GM19193 (cell line): ENCODE results near the gene ZNF365.

Experiments
- POLR2A ChIP-seq: IDR thresholded peaks from 4 replicates; pipeline ENCODE4 v1.6.1; 2011; ENCODE audit not compliant: insufficient read depth, insufficient read length; ENCODE audit errors: extremely low read depth

ZNF365 gene

GRCh38 chr10:62373639-62373994 lies 552 bp upstream of the ZNF365 start:
- TF ChIP-seq POLR2A, result no peak

DNA sequence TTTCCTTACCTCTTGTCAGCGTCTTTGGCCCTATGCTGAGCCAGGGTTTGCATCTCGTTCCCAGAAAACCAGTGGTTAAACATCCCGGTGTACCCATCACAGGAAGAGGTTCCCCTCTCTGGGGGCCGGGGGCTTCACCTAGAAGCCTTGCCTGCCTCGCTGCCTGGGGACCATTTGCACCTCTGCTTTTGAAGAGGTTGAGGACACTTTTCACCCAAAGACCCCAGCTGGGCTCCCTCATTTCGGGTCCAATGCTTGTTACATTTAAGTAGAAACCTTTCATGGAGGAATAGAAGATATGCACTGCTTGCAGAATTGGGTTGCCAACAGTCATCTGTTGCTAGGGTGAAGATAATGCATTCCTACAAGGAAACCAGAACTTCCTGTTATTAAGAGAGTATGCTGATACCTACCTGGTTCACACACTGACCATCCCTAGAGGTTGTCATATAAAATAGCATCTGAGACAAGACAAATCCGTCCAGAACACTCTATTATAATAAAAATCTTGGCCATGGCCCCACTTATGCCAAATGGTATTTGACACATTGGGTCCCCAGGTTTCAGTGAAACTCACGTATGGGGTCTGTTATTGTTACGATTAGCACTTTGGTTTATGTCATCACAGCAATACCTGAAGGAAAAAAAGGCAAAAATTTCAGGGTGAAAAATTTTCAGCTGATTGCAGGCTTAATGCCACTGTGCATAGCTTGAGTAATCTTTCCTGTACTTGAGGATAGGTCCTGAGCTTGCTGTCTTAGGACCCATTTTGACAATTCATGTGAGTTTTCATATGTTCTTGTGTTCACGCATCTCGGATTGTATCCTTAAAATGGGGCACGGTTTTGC lies 917 bp downstream of the ZNF365 start:
- no peak for TF ChIP-seq POLR2A

GRCh38 chr10:62376071-62377025 lies 2.2 kb downstream of the ZNF365 start:
- TF ChIP-seq POLR2A, result no peak

DNA sequence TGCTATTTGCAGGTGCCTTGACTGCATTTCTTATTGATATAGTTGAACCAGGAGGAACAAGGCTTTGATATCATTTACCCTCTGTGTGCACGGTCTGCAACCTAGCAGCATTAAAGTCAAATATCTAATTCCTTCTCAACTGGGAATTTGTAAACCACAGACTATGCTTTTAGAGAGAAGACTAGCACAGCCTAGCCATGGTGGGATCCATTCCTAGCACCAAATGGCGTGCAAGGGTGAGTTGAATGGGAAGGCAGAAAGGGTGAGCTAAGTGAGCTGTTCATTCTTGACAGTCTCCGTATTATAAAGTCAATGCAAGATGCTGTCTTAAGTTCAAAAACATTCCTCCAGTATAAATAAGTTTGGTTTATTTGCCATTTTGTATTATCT lies 2.9 kb downstream of the ZNF365 start:
- TF ChIP-seq POLR2A, result no peak

- TF ChIP-seq POLR2A, result no peak
These were observed 3.8 kb downstream of the ZNF365 start for GRCh38 chr10:62377966-62378365.

DNA sequence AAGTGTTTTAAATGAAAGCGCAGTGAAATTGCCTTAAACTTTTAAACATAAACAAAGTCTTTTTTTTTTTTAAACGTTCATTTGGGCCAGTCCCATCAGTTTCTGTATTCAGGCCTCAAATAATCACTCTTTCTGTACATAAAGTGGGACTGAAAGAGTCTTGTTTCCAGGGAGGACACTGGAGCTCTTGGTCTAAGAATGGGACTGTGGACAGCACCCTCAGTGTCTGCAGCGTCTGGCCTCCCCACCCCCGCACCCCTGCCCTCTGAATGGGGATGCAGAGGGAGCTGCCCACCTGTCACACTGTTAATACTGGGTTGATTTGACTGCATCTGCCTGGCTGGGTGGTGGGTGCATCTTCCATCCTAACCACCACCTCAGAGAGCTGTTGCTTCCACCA lies 5.2 kb downstream of the ZNF365 start:
- TF ChIP-seq POLR2A, result no peak

DNA sequence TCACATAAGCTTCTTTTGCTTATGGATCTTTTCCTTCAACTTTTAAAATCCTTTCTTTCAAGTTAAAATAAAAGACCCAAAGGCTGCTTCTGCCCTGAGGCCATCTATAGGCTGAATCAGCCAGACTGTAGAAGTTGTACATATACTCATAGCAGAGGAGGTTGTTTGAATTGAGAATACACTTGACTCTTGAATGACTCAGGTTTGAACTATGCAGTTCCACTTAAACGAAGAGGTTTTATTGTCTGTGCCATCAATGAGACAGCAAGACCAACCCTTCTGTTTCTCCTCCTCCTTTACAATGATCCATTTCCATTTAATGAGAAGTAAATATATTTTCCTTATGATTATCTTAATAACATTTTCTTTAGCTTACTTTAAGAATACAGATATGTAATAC lies 5.8 kb downstream of the ZNF365 start:
- TF ChIP-seq POLR2A, result no peak

- TF ChIP-seq POLR2A, result no peak
These were observed 7.4 kb downstream of the ZNF365 start for GRCh38 chr10:62381385-62382102.

DNA sequence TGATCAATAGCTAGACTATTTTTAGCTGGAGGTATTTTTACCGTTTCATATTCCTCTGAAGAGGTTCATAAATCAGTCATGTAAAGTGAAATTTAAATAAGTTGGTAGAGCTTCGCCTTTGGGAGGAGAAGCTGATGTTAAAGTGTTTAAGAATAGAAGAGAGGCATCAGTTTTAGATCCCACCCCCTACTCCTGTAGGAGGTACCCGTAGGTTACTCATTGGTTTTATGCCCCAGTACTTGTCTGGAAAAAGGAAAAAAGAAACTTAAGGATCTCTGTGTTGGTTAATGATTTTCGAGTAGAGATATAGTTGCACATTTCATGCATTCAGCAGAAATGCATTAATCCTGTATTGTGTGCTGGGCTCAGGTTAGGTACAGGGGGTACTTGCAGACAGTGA lies 8.7 kb downstream of the ZNF365 start:
- TF ChIP-seq POLR2A, result no peak

- no peak for TF ChIP-seq POLR2A
These were observed 9.9 kb downstream of the ZNF365 start for GRCh38 chr10:62384057-62384446.

DNA sequence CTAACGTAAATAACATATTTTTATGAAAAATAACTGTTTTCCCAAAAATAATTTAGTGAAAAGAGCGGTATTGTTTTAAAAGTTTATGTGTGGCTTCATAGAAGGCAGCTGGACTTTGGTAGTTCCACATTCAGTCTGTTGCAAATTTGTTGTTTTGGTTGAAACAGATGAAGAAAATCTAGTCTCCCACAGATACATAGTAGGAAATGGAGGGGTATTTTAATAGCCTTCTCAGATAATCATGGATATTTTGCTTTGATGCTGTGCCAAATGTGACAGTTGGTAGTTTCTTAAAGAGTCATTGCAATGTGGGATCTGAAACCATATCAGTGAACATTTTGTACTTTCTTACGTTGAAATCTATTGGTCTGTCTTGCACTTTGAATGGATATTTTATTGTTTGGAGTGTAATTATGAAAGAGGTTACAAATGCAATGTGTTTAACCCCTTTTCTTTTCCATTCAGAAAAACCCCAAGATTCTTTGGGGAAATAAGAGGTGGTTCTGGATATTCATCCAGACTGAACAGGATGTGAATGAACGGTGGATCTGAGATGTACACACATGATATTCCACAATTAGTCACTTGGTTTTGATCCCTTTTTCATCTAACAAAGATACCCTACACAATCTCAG lies 10.4 kb downstream of the ZNF365 start:
- no peak for TF ChIP-seq POLR2A

- no peak for TF ChIP-seq POLR2A
These were observed 12.5 kb downstream of the ZNF365 start for GRCh38 chr10:62386356-62387320.

- TF ChIP-seq POLR2A, result no peak
These were observed 14.2 kb downstream of the ZNF365 start for GRCh38 chr10:62388328-62388727.
